K562 (cell line): ENCODE results near the gene ARHGEF26. TPM values are rescaled to one million over a fixed set of nuclear protein-coding genes. Genes with fewer than 3 reads are reported as not detected.

Source experiments
- ATAC-seq: fragments of 200-7000 bp; cut with Tn5 transposase; 3 replicates; pipeline ENCODE4 v1.9.1; 2020; ENCODE audit warnings: moderate library complexity
- BruUV-seq: library from RNA; stranded (reverse); fragments of 400-500 nt; replicated peaks from 2 replicates; lab custom pipeline; 2021; lab: Mats Ljungman, UMichigan
- CTCF ChIA-PET: fragments of 300-600 bp; formaldehyde crosslinking; extraction: SDS; loops from one replicate; lab custom pipeline; 2021; ENCODE audit warnings: low intra/inter-chr PET ratio; lab: Yijun Ruan, JAX
- POLR2A ChIA-PET: fragments of 300-600, 350-650 bp; sonication (Branson Sonifier 250); formaldehyde crosslinking; extraction: SDS; loops from one replicate; lab custom pipeline; 2021; ENCODE audit warnings: antibody characterized with exemption, inconsistent platforms; lab: Yijun Ruan, JAX
- DNase-seq, 4 experiments: peaks; one replicate each; pipeline versions ENCODE4 v3.0.0 to v3.0.0-alpha.2; 2011 to 2018; ENCODE audit warnings: low spot score in 3 of 4, mixed read lengths in 3 of 4; ENCODE audit errors: extremely low read depth in 1 of 4
- FAIRE-seq: peaks from 2 replicates; lab custom pipeline; 2011; peaks lifted over from hg19 to GRCh38; lab: Jason Lieb, UNC
- H2AFZ ChIP-seq: 2 replicates; pipeline ENCODE4 v1.6.0; 2011; ENCODE audit warnings: low read depth, low read length, control low read depth, inconsistent platforms
- H3K27ac ChIP-seq: fragments of 200-600 bp; 3 replicates; pipeline ENCODE4 v1.8.0; 2011; ENCODE audit warnings: low read depth, mild to moderate bottlenecking, control low read depth, inconsistent platforms, low read length, moderate library complexity, mixed read lengths; ENCODE audit errors: extremely low read depth
- H3K27me3 ChIP-seq, 2 experiments: fragments of 300-600 bp in 1 of 2; 2 replicates in 1 of 2; 3 replicates in 1 of 2; pipeline versions ENCODE4 v1.6.0 to v1.8.0; 2011; ENCODE audit warnings: inconsistent platforms in 2 of 2, low read length in 2 of 2, mild to moderate bottlenecking in 1 of 2, mixed read lengths in 1 of 2, moderate library complexity in 1 of 2; ENCODE audit not compliant: control insufficient read depth in 2 of 2, insufficient read depth in 2 of 2
- H3K36me3 ChIP-seq: fragments of 300-600 bp; 3 replicates; pipeline ENCODE4 v1.8.0; 2011; ENCODE audit warnings: mild to moderate bottlenecking, low read length, inconsistent platforms; ENCODE audit not compliant: control insufficient read depth, insufficient read depth
- H3K4me1 ChIP-seq, 2 experiments: fragments of 200-600 bp in 1 of 2; replicated peaks in 1 of 2; 2 replicates in 1 of 2; 3 replicates in 1 of 2; pipeline versions ENCODE4 v1.5.1 to v1.8.0; 2011; ENCODE audit warnings: inconsistent platforms in 2 of 2, low read length in 2 of 2, mild to moderate bottlenecking in 1 of 2, mixed read lengths in 1 of 2, moderate library complexity in 1 of 2; ENCODE audit not compliant: control insufficient read depth in 2 of 2, insufficient read depth in 2 of 2
- H3K4me2 ChIP-seq: 2 replicates; pipeline ENCODE4 v1.6.1; 2011; ENCODE audit warnings: low read length, control low read depth, inconsistent platforms, mixed read lengths; ENCODE audit not compliant: insufficient read depth
- H3K4me3 ChIP-seq: fragments of 200-600 bp; sonication (generic), shearing (Covaris generic); 2 replicates; pipeline ENCODE4 v1.5.1; 2016; ENCODE audit warnings: control low read depth, inconsistent platforms
- H3K79me2 ChIP-seq: fragments of 200-600 bp; 3 replicates; pipeline ENCODE4 v1.8.0; 2011; ENCODE audit warnings: low read length, inconsistent platforms; ENCODE audit not compliant: control insufficient read depth, insufficient read depth
- H3K9ac ChIP-seq, 2 experiments: 2 replicates each; pipeline versions ENCODE4 v1.6.0 to v1.6.1; 2011; ENCODE audit warnings: low read depth in 2 of 2, low read length in 2 of 2, control low read depth in 1 of 2, inconsistent platforms in 1 of 2, mild to moderate bottlenecking in 1 of 2, mixed read lengths in 1 of 2; ENCODE audit not compliant: insufficient read depth in 1 of 2
- H3K9me1 ChIP-seq: one replicate; pipeline ENCODE4 v1.6.0; 2011; ENCODE audit warnings: inconsistent platforms, mild to moderate bottlenecking, low read length, moderate library complexity; ENCODE audit not compliant: control insufficient read depth, insufficient read depth
- H3K9me3 ChIP-seq: replicated peaks from 2 replicates; pipeline ENCODE4 v1.5.1; 2011; ENCODE audit warnings: low read depth, low read length, inconsistent platforms; ENCODE audit not compliant: control insufficient read depth, insufficient read depth
- H4K20me1 ChIP-seq: replicated peaks from 2 replicates; pipeline ENCODE4 v1.6.1; 2011; ENCODE audit warnings: low read length, inconsistent platforms, mixed read lengths; ENCODE audit not compliant: control insufficient read depth, insufficient read depth
- ADNP ChIP-seq: fragments of 200-800 bp; sonication (Bioruptor generic); IDR thresholded peaks from 2 replicates; pipeline ENCODE4 v1.6.1; 2016; ENCODE audit warnings: missing genetic modification characterization, missing compliant biosample characterization
- HIVEP1 ChIP-seq: fragments of 250-450 bp; sonication (Bioruptor Pico); IDR thresholded peaks from 2 replicates; pipeline ENCODE4 v1.4.0; 2020; ENCODE audit warnings: mild to moderate bottlenecking
- HNRNPLL ChIP-seq: fragments of 200-400 bp; formaldehyde crosslinking; IDR thresholded peaks from 2 replicates; pipeline ENCODE4 v1.6.1; 2017; ENCODE audit warnings: low read length, low read depth, mild to moderate bottlenecking; ENCODE audit not compliant: poor library complexity, severe bottlenecking
- ILF3 ChIP-seq: fragments of 450-650 bp; IDR thresholded peaks from 2 replicates; pipeline ENCODE4 v1.6.1; 2018; ENCODE audit warnings: antibody characterized with exemption, mild to moderate bottlenecking, moderate library complexity, borderline replicate concordance
- MTA1 ChIP-seq: fragments of 450-650 bp; IDR thresholded peaks from 2 replicates; pipeline ENCODE4 v1.6.1; 2017; ENCODE audit warnings: borderline replicate concordance
- STAG1 ChIP-seq: sonication (generic); formaldehyde crosslinking; IDR thresholded peaks from 2 replicates; pipeline ENCODE4 v1.5.0; 2020; ENCODE audit warnings: missing genetic modification reagents, borderline replicate concordance
- TAF7 ChIP-seq: fragments of 450-650 bp; IDR thresholded peaks from 2 replicates; pipeline ENCODE4 v1.6.1; 2016; ENCODE audit warnings: missing genetic modification characterization, missing compliant biosample characterization
- TGIF2 ChIP-seq: sonication (generic); formaldehyde crosslinking; IDR thresholded peaks from 2 replicates; pipeline ENCODE4 v1.8.1; 2022; ENCODE audit warnings: mild to moderate bottlenecking, missing genetic modification reagents, moderate library complexity
- ZNF133 ChIP-seq: fragments of 250-450 bp; sonication (Bioruptor Pico); IDR thresholded peaks from 2 replicates; pipeline ENCODE4 v1.4.0; 2020; ENCODE audit warnings: mild to moderate bottlenecking
- ZNF347 ChIP-seq: fragments of 450-650 bp; formaldehyde crosslinking; IDR thresholded peaks from 2 replicates; pipeline ENCODE4 v1.4.0; 2020; ENCODE audit warnings: low read depth, mild to moderate bottlenecking, moderate library complexity
- ZNF436 ChIP-seq: fragments of 250-450, 450-650 bp; sonication (Bioruptor Pico); formaldehyde crosslinking; IDR thresholded peaks from 2 replicates; pipeline ENCODE4 v1.7.0; 2020; ENCODE audit warnings: mild to moderate bottlenecking
- WGBS: fragments of 100-300 bp; shearing (Covaris generic); methylation state at CpG from one replicate; pipeline ENCODE4 v1.1.6; 2016; ENCODE audit warnings: low coverage, mixed read lengths; ENCODE audit not compliant: insufficient coverage; ENCODE audit errors: missing lambda C conversion rate; 5-methylcytosine and 5-hydroxymethylcytosine counted together
- in situ Hi-C: fragments of 300-500 bp; cut with MboI; formaldehyde crosslinking; loops from 4 replicates; pipeline ENCODE4 v1.15.0; 2018; ENCODE audit warnings: inconsistent platforms, mixed read lengths
- intact Hi-C: fragments of 100-400 bp; cut with micrococcal nuclease; formaldehyde crosslinking; loops from 2 replicates; pipeline ENCODE4 v1.14.2; 2022
- polyA plus RNA-seq, 8 experiments: library from polyadenylated mRNA; depleted of rRNA in 4 of 8; stranded (reverse) in 5 of 8; unstranded in 3 of 8; fragments of >200 nt; fragmentation: Nextera tagmentation in 2 of 8; fragmentation: Illumina TruSeq in 1 of 8; extraction: Ambion mirVana in 2 of 8; extraction: Trizol in 1 of 8; gene quantifications; 2 replicates each; pipeline versions ENCODE4 v1.2.1 to v1.2.3, GENCODE V29; 2011 to 2014; ENCODE audit warnings: inconsistent platforms in 1 of 8, missing spikeins in 1 of 8
- total RNA-seq, 7 experiments: library from RNA; depleted of rRNA in 6 of 7; stranded (reverse); fragments of >200 nt in 6 of 7; fragmentation: Illumina TruSeq in 2 of 7; extraction: Trizol in 2 of 7; gene quantifications; 2 replicates each; pipeline versions ENCODE4 v1.2.1 to v1.2.3, GENCODE V29; 2011 to 2021; ENCODE audit warnings: low replicate concordance in 1 of 7

ARHGEF26 gene
- total and polyA plus RNA-seq, 9 of the 15 experiments (the other 6 are each of a cell fraction or from before 2014, with no cell fraction given) = 0.01 to 0.11 (median 0.04) TPM; not detected in 2

DNA sequence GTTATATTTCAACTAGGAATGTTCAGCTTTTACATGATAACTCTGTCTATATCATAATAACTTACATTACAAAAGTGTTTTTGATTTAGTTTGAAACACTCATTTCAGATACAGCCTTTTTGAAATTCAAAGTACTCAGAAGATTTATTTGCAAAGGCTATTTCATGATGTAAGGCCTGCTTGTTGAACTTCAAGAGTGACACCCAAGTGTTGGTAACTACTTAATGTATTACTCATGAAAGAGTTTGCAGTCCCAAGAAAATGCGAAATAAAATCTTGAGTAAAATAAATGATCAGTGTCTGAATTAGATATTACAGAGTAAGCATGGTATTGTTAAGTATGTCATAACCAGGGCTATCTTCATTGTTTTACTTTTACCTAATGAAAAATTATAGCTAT, 35.3 kb downstream of the ARHGEF26 start:
- Histone ChIP-seq H3K79me2 (no peaks in the 10 kb centered on the region), H3K4me1 (no peaks in the 10 kb centered on the region), H4K20me1 (no peaks in the 10 kb centered on the region), H3K27me3 (no peaks in the 10 kb centered on the region), H3K9me3 (no peaks in the 10 kb centered on the region), H3K9ac (no peak overlapping the region), H2AFZ (no peak overlapping the region), H3K36me3 (no peaks in the 10 kb centered on the region), H3K4me3 (no peak overlapping the region), H3K27ac (no peak overlapping the region), H3K4me2 (no peak overlapping the region), H3K9me1 (no peaks in the 10 kb centered on the region)
- POLR2A ChIA-PET = no interaction called here
- ATAC-seq (no peak), FAIRE-seq (no peak), DNase-seq (no peak)
- CTCF ChIA-PET = no interaction called here
- TF ChIP-seq ZNF436 (CRISPR knock-in tag) (no peak), ILF3 (no peak), ZNF133 (no peak), ADNP (tag) (no peak), ZNF347 (no peak), TAF7 (no peak), STAG1 (CRISPR knock-in tag) (no peak), MTA1 (no peak), HNRNPLL (no peak), TGIF2 (CRISPR knock-in tag) (no peak), HIVEP1 (CRISPR knock-in tag) (no peak)
- intact Hi-C loops = no loop called here
- 0% methylated on average over 1 of the region's 1 CpG for WGBS
- in situ Hi-C loops = no loop called here
- no TSS peak for BruUV-seq
